AG09319 (cell line): ENCODE measurements around the gene COL6A2.

ENCODE experiments used
- DNase-seq: peaks from one replicate; pipeline ENCODE4 v3.0.0-alpha.2; 2010; ENCODE audit warnings: low read depth; ENCODE audit errors: extremely low read depth
- TF ChIP-seq, protein P1 (sequence below): IDR thresholded peaks from 2 replicates; pipeline ENCODE4 v1.5.1; 2011; ENCODE audit warnings: low read depth, mild to moderate bottlenecking, inconsistent platforms, low read length, moderate library complexity

The COL6A2 gene

DNA sequence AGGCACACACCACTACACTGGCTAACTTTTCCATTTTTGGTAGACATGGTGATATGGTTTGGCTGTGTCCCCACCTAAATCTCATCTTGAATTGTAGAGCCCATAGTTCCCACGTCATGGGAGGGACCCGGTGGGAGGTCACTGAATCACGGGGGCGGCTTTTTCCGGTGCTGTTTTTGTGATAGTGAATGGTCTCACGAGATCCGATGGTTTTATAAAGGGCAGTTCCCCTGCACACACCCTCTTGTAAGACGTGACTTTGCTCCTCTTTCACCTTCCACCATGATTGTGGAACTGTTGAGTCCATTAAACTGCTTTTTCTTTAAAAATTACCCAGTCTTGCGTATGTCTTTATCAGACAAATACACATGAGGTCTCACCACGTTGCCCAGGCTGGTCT lies 58.8 kb downstream of the COL6A2 start:
- DNase-seq, result no peak
- TF ChIP-seq, protein P1, sequence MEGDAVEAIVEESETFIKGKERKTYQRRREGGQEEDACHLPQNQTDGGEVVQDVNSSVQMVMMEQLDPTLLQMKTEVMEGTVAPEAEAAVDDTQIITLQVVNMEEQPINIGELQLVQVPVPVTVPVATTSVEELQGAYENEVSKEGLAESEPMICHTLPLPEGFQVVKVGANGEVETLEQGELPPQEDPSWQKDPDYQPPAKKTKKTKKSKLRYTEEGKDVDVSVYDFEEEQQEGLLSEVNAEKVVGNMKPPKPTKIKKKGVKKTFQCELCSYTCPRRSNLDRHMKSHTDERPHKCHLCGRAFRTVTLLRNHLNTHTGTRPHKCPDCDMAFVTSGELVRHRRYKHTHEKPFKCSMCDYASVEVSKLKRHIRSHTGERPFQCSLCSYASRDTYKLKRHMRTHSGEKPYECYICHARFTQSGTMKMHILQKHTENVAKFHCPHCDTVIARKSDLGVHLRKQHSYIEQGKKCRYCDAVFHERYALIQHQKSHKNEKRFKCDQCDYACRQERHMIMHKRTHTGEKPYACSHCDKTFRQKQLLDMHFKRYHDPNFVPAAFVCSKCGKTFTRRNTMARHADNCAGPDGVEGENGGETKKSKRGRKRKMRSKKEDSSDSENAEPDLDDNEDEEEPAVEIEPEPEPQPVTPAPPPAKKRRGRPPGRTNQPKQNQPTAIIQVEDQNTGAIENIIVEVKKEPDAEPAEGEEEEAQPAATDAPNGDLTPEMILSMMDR, result no peak

DNA sequence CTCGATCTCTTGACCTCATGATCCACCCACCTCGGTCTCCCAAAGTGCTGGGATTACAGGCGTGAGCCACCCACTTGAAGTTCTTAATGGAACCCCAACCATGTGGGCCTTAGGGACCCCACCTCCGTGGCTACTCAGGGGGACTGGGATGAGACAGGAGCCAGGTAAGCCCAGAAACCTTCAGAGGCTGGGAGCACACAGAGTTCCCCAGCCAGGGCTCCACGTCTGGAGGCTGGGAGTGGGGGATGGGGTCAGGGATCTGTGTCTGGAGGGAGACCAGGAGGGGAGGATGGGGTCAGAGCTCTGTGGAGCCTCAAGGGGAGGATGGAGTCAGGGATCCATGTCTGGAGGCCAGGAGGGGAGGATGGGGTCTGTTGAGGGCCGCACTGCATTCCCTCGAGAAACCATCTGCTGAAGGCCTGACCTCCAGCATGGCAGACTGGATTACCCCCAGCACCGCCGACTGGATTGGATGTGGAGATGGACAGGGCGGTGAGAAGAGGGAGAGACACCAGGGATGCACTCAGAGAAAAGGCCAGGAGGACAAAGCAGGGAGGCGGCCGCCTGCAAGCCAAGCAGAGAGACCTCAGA lies 59.6 kb downstream of the COL6A2 start:
- TF ChIP-seq, protein P1, result no peak
- no peak for DNase-seq

DNA sequence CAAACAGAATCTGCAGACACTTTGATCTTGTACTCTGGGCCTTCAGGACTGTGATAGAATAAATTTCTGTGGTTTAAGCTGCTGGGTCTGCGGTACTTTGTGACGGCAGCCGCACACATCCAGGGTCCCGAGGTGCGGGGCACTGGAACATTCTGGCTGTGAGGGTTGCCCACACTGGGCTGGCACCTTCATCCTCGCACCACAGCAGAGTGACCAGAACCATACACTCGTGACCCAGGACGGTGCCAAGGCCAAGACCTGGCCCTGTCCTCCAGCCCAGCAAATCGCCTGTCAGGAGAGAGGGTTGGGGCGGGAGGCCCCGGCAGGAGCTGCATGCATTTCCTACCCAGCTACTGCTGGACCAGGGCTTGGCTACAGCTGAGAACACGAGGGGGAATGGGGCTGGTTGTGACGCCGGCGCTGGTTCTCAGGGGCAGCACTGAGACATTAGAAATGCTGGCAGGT lies 60.1 kb downstream of the COL6A2 start:
- TF ChIP-seq, protein P1, result no peak
- DNase-seq, result no peak

DNA sequence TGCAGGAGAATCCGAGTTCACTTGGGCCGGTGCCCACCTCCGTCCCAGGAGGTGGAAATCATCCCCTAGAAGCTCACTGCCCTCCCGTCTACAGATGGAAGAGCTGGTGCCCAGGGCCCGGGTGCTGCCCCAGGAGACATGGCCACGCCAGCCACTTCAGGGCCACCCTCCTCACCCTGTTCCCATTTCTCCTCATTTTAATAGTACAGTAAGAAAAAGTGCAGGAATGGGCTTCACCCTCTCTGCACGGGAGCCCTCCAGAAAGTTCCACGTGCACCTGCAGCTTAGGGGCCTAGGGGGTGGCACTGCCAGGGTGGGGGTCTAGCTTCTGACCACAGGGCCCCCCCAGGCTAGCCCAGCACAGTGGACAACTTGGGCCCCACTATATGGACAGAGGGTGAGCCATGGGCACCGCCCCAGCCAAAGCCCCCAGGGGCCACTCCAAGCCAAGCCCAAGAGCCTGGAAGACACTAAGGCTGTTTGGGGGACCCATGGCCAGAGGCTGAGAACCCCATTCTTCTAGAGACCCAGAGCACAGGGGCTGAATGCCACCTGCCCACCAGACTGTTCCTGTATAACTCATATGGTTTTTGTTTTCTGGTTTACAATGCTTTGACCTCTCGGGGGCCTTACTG lies 60.9 kb downstream of the COL6A2 start:
- TF ChIP-seq, protein P1, result no peak

DNA sequence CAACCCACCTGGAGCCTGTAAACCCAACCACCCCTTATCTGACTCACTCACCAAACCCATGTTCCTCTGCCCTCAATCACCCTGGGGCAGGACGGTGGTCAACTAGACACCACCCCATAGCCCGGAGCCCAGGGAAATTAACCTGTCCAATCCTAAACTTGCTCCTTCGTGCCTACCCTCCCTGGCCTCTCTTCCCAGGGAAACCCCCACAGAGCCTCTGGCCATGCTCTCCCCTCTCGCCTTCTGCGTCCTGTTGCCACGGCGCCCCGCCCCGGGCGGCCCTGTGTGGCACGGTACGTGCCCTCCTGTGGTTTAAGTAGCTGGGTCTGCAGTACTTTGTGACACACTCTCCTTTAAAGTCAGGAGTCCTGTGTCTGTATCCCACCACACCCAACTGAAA lies 61.5 kb downstream of the COL6A2 start:
- TF ChIP-seq, protein P1, result no peak
- no peak for DNase-seq

More for the DNA sequence above, 60.9 kb downstream of the COL6A2 start:
- no peak for DNase-seq

DNA sequence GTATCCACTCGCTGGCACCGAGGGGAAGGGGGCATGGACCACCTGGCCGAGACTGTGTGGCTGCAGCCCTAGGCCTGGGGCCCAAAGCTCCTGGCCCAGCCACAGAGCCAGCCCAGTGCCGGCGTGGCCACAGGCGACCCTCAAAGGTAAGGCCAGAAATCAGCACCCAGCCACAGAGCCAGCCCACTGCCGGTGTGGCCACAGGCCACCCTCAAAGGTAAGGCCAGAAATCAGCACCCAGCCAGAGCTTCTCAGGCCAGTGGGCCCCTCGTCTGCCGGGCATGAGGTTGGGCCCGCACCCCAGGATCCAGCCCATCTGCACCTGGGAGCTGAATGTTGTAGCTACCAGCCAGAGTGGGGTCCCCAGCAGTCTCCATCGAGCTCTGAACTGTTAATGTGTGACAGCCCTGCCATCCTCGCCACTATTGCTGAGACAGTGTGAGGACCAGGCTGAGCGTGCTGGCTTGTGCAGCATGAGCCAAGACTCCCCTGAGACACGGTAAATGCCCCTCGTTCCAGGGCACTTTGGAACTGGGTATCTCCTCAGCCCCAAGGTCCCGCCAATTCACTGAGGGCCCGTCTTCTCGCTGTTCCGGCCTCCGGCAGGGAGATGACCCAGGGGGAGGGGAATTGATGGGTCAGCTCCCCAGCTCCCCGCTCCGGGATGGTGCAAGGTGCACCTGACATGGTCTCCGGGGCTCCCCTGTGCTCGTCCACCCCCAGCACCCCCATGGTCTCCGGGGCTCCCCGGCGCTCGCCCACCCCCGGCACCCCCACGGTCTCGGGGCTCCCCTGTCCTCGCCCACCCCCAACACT lies 62.1 kb downstream of the COL6A2 start:
- TF ChIP-seq, protein P1, result no peak
- no peak for DNase-seq

DNA sequence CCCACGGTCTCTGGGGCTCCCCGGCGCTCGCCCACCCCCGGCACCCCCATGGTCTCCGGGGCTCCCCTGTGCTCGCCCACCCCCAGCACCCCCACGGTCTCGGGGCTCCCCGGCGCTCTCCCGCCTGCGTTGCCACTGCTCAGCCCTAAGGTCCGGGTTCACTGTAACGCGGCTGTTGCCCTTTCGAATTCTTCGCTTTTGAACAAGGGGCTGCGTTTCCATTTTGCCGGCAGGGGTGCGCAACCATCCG lies 62.7 kb downstream of the COL6A2 start:
- TF ChIP-seq, protein P1, result no peak
- no peak for DNase-seq
